Hepatocyte (in vitro differentiated cells): ENCODE measurements around the gene GRK2. TPM values are rescaled to one million over a fixed set of nuclear protein-coding genes. Genes with fewer than 3 reads are reported as not detected.

Experiments used
- DNase-seq: peaks from one replicate; pipeline ENCODE4 v3.0.0-alpha.2; 2016; ENCODE audit warnings: low spot score
- H2AFZ ChIP-seq: fragments of 200-600 bp; sonication (generic); 2 replicates; pipeline ENCODE4 v1.6.0; 2016; ENCODE audit warnings: antibody characterized with exemption, mild to moderate bottlenecking
- H3K27ac ChIP-seq: fragments of 200-600 bp; sonication (generic); 2 replicates; pipeline ENCODE4 v1.5.1; 2016; ENCODE audit warnings: mild to moderate bottlenecking
- H3K27me3 ChIP-seq: fragments of 200-600 bp; sonication (generic); 2 replicates; pipeline ENCODE4 v1.6.1; 2016
- H3K36me3 ChIP-seq: fragments of 200-600 bp; sonication (generic); replicated peaks from 2 replicates; pipeline ENCODE4 v1.5.1; 2016; ENCODE audit warnings: low read depth; ENCODE audit not compliant: insufficient read depth
- H3K4me1 ChIP-seq: fragments of 200-600 bp; sonication (generic); 2 replicates; pipeline ENCODE4 v1.5.1; 2016; ENCODE audit warnings: mild to moderate bottlenecking, moderate library complexity; ENCODE audit not compliant: insufficient read depth
- H3K4me2 ChIP-seq: fragments of 200-600 bp; sonication (generic); 2 replicates; pipeline ENCODE4 v1.6.0; 2016
- H3K4me3 ChIP-seq: fragments of 200-600 bp; sonication (generic); 2 replicates; pipeline ENCODE4 v1.5.1; 2016; ENCODE audit warnings: mild to moderate bottlenecking
- H3K79me2 ChIP-seq: fragments of 200-600 bp; sonication (generic); 2 replicates; pipeline ENCODE4 v1.6.0; 2017; ENCODE audit warnings: mild to moderate bottlenecking
- H3K9me2 ChIP-seq: fragments of 200-600 bp; sonication (generic); replicated peaks from 2 replicates; pipeline ENCODE4 v1.6.0; 2017; ENCODE audit warnings: mild to moderate bottlenecking; ENCODE audit not compliant: insufficient read depth
- H3K9me3 ChIP-seq: fragments of 200-600 bp; sonication (generic); 2 replicates; pipeline ENCODE4 v1.5.1; 2016; ENCODE audit warnings: low read depth, mild to moderate bottlenecking
- H4K20me1 ChIP-seq: fragments of 200-600 bp; sonication (generic); 2 replicates; pipeline ENCODE4 v1.6.0; 2016; ENCODE audit warnings: mild to moderate bottlenecking; ENCODE audit not compliant: insufficient read depth, poor library complexity, severe bottlenecking
- CTCF ChIP-seq: fragments of 200-600 bp; sonication (generic); IDR thresholded peaks from 2 replicates; pipeline ENCODE4 v1.5.1; 2016; ENCODE audit warnings: antibody characterized with exemption, mild to moderate bottlenecking; ENCODE audit not compliant: poor library complexity
- EZH2 ChIP-seq: fragments of 200-600 bp; sonication (generic); IDR thresholded peaks from 2 replicates; pipeline ENCODE4 v1.6.1; 2016; ENCODE audit warnings: antibody characterized with exemption, mild to moderate bottlenecking, borderline replicate concordance
- EZH2phosphoT487 ChIP-seq: fragments of 200-600 bp; sonication (generic); IDR thresholded peaks from one replicate; pipeline ENCODE4 v1.6.1; 2018; ENCODE audit warnings: antibody characterized with exemption, mild to moderate bottlenecking, low read depth, moderate library complexity; ENCODE audit not compliant: unreplicated experiment, severe bottlenecking
- WGBS: methylation state at CpG from one replicate; pipeline ENCODE4 v1.1.6; 2016; ENCODE audit warnings: low lambda C conversion rate; ENCODE audit errors: missing lambda C conversion rate; 5-methylcytosine and 5-hydroxymethylcytosine counted together
- polyA plus RNA-seq: library from polyadenylated mRNA; unstranded; fragments of >200 nt; fragmentation: Nextera tagmentation; extraction: Ambion mirVana; gene quantifications from 2 replicates; pipeline ENCODE4 v1.2.1, GENCODE V29; 2016
- total RNA-seq: library from RNA; depleted of rRNA; stranded (reverse); fragments of >200 nt; gene quantifications from 2 replicates; pipeline ENCODE4 v1.2.3, GENCODE V29; 2014

GRK2 gene
- total and polyA plus RNA-seq, 2 experiments from 2014 or later: 41.4 to 59.6 TPM

DNA sequence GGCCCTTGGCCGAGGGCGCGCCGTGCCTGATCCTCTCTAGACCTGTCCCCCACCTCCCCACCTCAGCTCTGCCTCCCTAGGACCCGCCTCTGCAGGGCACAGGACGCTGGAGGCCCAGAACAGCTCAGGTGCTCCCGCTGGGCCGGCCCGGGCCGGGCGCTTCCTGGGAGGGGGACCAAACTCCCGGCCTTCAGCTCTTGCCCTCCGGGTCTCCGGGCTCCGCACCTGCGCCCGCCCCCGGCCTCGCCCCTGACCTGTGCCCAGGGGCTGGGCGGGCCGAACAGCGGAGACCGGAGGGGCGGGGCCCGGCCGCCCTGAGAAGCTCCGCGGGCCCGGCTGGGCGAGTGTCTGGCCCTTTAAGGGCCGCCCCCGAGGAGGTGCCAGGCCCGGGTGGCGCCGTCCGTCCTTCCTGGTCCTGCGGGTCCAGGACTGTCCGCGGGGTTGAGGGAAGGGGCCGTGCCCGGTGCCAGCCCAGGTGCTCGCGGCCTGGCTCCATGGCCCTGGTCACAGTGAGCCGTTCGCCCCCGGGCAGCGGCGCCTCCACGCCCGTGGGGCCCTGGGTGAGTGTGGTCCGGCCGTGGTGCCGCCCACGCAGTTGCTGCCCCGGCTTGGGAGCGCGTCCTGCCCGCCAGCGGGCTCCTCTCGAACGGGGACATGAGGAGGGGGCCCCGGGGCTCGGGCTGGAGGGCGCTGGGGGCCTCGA is 37.0 kb downstream of the GRK2 start, which contains the start of gene SSH3:
Gene SSH3 (plus strand): TSS at position 399 of the 703 bp plus-strand sequence. CDS start 96 bp downstream, at position 495.
- Histone ChIP-seq H3K27me3 (no peaks in the 10 kb centered on the region), H3K4me3 (peak within 1 kb of the TSS; percentile 90), H2AFZ (peak within 1 kb of the TSS; percentile 89), H3K4me2 (peak within 1 kb of the TSS; percentile 100), H3K9me2 (no peaks in the 10 kb centered on the region), H3K4me1 (peaks cover 23% of the 10 kb centered on the region), H3K27ac (peak within 1 kb of the TSS; percentile 92), H3K9me3 (no peaks in the 10 kb centered on the region), H3K36me3 (no peaks in the 10 kb centered on the region), H3K79me2 (peaks cover 16% of the 10 kb centered on the region), H4K20me1 (no peaks in the 10 kb centered on the region)
- WGBS: 1% methylated on average over 28 of the region's 65 CpGs
- DNase-seq: peak; percentile 91
- TF ChIP-seq EZH2phosphoT487: no peak
- TF ChIP-seq CTCF: no peak
- TF ChIP-seq EZH2: no peak

DNA sequence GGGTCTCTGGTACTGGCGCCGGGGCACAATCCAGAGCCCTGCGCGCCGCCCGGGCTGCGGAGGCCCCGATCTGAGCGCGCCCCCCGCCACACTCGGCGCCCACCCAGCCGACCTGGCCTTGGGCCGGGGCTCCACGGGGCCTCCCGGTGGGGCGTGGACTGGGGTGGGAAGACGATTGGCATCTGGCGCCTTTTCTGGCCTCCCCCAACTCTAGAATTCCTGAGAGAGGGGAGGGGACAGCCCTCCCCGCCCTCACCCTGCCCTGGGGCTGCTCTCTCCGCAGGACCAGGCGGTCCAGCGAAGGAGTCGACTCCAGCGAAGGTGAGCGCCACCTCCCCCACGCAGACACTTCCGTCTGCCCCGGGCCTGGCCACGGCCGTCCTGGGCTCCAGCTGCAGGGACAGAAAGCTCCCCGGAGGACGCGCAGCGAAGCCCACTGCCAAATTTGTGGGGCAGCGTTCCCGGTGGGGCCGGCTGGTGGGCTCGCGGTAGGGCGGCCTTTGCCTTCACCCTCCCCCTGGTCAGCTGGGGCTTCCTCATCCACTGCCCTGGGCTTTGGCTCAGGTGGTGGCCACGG is 37.6 kb downstream of the GRK2 start:
- Histone ChIP-seq H3K36me3 (no peaks in the 10 kb centered on the region), H3K27me3 (no peaks in the 10 kb centered on the region), H4K20me1 (no peaks in the 10 kb centered on the region), H3K4me1 (peaks cover 23% of the 10 kb centered on the region), H3K4me3 (peak overlapping the region; percentile 90), H3K4me2 (peak overlapping the region; percentile 100), H3K9me2 (no peaks in the 10 kb centered on the region), H3K9me3 (no peaks in the 10 kb centered on the region), H3K27ac (peak overlapping the region; percentile 92), H3K79me2 (peaks cover 15% of the 10 kb centered on the region), H2AFZ (peak overlapping the region; percentile 89)
- DNase-seq: peak; percentile 63
- TF ChIP-seq CTCF (no peak), EZH2 (no peak), EZH2phosphoT487 (no peak)
- 3% methylated on average over 22 of the region's 43 CpGs for WGBS

DNA sequence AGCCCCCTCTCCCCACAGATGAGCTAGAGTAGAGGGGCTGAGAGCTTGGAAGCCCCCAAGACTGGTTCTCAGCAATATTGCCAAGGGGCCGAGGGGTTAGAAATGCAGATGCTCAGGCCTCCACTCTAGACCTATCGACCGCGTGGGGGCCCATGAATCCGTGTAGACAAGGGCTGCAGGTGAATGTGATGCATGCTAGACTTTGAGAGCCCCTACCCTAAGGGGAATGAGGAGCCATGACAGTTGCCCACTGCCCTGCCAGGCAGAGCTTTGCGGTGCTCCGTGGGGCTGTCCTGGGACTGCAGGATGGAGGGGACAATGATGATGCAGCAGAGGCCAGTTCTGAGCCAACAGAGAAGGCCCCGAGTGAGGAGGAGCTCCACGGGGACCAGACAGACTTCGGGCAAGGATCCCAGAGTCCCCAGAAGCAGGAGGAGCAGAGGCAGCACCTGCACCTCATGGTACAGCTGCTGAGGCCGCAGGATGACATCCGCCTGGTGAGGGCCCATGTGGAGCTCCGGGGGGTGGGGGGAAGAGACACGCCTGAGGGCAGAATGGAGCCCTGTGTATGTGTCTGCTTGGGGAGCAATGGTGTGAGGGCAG is 38.3 kb downstream of the GRK2 start:
- DNase-seq: peak; percentile 5
- H3K27ac ChIP-seq: peak overlapping the region; percentile 92
- 81% methylated on average over 14 of the region's 14 CpGs for WGBS

More for the DNA sequence above, 38.3 kb downstream of the GRK2 start:
- Histone ChIP-seq H3K4me2 (peak overlapping the region; percentile 100), H3K9me3 (no peaks in the 10 kb centered on the region), H2AFZ (no peak overlapping the region), H3K4me3 (no peak overlapping the region), H3K9me2 (no peaks in the 10 kb centered on the region), H3K79me2 (peaks cover 15% of the 10 kb centered on the region), H4K20me1 (no peaks in the 10 kb centered on the region), H3K4me1 (peaks cover 23% of the 10 kb centered on the region), H3K27me3 (no peaks in the 10 kb centered on the region), H3K36me3 (no peaks in the 10 kb centered on the region)
- TF ChIP-seq EZH2phosphoT487 (no peak), EZH2 (no peak), CTCF (no peak)
